Fibroblast of peridontal ligament (primary cell): ENCODE data around the gene TRIML2.
"Not testable (repeated sequence)": the region's sequence is repeated elsewhere in the genome, so short reads cannot be mapped to it uniquely, and the experiment has no call there.

ENCODE experiments used
- DNase-seq: peaks from one replicate; pipeline ENCODE4 v3.0.0-alpha.2; 2010; ENCODE audit errors: extremely low read depth

TRIML2 gene

DNA sequence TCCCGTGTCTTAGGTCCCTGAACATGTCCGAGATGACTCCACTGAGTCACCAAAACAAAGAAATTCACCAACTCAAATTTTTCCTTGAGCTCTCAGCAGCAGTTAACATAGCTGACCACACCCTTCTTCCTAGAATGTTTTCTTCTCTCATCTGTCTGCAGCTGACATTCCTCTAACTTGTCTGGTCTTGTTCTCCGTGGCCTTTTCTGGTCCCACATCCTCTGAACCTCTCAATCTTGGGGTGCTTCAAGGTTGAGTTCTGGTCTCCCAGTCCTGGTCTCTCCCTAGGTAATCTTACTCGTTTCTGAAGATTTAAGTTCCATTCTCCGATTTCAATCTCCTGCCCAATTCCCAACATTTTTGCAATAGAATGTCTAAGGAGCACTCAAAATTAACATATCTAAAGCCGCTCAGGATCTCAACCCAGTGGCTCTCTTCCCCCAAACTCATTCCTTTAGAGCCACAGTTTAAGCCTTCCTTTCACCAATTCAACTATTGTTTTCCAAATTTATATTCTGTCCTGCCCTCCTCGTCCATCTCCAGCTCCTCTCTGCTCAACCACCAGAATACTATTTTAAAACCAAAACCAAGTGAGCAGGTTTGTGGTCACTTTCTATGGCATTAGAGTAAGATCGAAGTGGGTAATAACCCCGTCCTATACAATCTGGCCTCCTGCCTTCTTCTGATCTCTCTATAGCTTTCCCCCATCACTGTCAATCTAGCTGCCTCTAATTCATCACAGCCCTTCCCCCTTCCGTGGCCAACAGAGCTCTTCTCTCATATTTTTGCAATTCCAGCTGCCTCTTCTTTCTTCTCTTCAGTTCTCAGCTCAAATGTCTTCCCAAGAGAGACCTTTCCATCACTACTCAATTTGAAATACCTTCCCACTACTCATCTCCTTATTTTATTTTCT lies 1.2 kb downstream of the TRIML2 start:
- DNase-seq = peak; percentile 46

DNA sequence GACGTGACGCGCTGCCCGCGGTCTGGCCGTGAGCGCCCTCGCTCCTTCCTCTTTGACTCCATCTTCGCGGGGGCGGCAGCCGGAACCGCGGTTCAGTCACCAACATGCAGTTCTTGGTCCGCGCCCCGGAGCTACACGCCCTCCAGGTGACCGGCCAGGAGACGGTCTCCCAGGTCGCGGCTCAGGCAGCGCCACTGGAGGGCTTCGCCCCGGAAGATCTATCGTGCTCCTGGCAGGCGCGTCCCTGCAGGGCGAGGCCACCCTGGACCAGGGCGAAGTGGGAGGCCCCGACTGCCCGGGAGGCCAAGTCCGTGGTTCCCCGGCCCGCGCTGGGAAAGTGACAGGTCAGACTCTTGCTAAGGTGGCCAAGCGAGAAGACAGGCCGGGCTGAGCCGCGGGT lies 2.9 kb downstream of the TRIML2 start:
- no peak for DNase-seq

DNA sequence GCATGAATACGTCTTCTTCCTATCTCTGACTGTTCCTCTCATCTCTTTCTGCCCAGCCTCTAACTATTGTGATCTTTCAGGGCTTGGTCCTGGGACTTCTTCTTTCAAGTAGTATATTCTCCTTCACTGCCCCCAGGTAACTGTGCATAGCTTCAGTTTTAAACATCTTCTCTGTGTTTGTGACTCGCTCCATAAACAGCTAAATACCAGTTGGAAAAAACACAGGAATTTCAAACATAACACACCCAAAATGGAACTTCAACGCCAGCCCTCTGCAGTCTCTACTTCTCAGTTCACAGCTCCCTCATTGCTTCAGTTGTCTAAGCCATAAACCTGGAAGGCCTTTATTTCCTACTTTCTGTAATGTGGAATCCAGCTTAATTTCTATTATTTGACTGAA lies 16.6 kb downstream of the TRIML2 start:
- no peak for DNase-seq

DNA sequence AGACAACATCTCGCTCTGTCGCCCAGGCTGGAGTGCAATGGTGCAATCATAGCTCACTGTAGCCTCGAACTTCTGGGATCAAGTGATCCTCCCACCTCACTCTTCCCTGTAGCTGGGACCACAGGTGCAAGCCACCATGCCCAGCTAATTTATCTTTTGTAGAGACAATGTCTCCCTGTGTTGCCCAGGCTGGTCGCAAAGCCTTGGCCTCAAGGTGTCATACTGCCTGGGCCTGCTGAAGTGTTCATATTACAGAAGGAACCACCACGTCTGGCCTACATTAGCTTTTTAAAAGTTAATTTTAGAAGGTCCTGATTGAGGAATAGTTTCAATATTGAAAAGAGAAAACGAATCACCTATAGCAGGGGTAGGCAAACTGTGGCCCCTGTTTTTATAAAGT lies 22.5 kb downstream of the TRIML2 start:
- DNase-seq = no peak

DNA sequence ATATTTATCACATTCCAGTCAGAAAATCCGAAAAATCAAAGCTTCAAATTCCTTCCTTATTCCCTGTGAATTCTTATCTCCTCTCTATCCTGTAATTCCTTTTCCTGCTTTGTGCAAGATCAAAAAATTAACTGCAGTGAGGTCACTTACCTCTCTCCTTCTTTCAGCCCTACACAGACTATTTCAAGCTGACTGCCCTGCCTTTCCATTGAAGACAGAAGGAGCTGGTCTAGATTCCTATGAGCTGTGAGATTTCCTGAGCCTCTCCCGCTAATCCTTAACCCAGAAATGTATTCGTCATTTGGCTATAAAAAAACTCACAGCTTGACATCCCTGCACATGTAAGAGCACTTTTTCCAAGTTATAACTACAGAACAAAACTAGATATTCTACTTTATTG lies 26.6 kb downstream of the TRIML2 start:
- DNase-seq = no peak

DNA sequence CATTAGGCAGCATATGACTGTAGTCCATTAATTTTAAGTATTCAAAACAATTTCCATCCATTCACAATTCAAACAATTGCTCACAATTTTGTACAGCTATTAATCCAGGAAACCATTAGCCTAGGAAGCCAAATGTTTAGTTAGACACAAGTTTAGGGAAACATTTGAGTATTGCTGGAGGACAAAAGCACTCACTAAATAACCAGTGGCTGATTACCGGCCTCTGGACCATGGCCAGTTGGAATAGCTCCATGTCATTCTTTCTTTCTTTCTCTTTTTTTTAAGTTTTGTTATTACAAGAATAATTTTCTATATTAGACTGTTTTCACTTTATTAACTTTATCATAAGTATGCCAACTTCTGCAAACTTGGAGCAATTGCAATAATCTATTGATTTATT lies 31.3 kb downstream of the TRIML2 start:
- DNase-seq = no peak

DNA sequence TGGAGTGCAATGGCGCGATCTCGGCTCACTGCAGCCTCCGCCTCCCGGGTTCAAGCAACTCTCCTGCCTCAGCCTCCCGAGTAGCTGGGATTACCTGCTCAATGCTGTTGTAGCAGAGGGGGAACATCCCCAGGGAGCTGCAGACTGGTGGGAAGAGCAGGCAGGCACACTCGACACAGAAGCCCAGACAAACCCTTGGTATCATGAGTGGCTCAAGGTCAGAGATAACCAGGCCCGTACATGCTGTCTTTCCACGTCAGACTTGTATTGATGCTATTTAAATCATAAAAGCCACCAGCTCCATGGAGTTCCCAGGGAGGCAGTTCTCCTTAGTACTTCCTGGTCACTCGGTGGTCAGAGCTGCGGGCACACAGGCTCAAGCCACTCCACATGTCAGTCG lies 33.2 kb downstream of the TRIML2 start:
- no peak for DNase-seq

DNA sequence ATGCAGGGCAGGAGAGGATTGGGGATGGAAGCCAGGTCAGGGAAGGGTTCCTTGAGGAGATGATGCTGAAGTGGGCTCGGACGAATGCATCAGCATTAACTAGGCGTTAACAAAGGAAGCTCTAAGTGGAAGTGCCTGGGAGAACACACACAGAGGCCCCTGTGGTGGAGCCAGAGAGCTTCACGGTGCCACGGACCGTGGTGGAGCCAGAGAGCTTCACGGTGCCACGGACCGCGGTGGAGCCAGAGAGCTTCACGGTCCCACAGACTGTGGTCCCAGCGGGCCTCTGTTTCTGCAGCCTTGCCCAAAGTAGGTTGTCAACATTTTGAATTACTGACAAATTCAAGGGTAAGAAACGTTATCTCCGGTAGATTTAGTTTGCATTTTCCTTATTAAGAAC lies 48.3 kb downstream of the TRIML2 start:
- no peak for DNase-seq

DNA sequence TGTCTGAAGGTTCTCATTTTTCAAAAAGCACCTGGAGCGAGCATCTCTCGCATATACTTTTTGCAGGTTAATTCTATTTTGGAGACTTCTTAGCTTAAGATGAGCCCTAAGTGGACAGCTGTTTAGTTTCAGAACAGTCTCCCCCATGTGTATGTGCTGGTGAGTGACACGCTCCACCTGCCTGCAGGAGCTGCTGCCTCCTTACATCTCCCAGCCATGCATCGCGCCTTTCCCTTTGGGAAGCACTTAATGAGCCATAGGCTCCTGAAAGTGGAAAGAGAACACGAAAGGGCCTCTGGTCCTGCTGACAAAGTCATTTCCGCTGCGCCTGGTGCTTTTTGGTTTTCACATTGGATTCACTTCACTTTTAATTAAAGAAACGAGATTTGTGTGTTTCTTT lies 56.1 kb downstream of the TRIML2 start:
- DNase-seq = no peak

DNA sequence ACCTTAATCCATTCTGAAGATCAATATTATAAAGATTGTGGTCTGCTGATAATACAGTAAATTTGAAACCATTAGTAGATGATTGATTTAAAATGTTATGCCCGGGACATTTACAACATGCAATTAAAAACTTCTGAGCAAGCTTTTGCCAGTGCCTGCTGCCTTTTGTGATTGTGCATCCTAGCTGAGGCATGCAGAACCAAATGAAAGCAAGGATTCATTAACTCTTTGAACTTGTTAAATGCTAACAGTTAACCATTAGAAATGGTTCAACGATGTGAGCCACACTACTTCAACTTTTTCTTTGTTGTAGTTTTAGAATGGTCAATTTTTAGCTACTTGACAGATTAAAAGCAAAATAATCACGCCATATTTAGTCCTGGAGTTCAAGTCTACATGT lies 62.7 kb downstream of the TRIML2 start:
- no peak for DNase-seq

DNA sequence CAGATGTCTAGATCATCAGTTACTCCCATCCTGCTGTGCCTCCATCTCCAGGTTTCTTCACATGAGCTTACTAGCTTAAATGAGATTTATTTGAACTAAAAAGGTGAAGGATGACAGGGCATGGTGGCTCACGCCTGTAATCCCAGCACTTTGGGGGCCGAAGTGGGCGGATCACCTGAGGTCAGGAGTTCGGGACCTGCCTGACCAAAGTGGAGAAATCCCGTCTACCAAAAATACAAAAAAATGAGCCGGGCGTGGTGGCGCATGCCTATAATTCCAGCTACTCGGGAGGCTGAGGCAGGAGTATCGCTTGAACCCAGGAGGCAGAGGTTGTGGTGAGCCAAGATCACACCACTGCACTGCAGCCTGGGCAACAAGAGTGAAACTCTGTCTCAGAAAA lies 63.9 kb downstream of the TRIML2 start:
- not testable (repeated sequence) for DNase-seq

DNA sequence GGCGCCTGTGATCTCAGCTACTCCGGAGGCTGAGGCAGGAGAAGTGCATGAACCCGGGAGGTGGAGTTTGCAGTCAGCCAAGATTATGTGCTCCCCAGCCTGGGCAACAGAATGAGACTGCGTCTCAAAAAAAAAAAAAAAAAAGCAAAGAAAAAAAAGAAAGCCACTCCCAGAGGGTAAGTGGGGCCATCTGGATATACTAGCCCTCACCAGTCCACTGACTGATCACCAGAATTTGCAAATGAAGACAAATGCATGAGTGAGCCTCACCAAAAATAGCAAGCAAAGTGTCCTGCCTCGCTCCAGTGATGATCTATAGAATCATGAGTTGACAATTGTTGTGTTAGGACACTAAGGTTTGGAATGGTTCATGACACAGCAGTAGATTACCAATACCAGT lies 66.2 kb downstream of the TRIML2 start:
- DNase-seq = no peak

DNA sequence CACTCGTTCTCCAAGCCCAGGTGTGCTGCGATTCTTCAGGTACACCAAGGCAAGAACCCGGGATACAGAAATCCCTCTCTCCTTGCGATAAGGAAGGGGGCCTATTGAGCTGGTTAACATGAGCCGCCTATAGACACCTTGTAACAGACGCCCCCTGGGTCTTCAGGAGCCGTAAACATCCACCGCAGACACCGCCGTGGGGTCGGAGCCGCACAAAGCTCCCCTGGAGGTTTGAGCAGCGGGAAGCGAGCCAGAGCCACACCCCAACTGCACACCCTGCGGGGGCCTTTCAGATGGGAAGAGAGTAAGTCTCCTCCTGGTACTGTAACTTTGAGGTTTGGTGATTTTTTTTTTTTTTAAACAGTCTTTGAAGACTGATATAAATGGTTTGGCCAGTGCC lies 67.2 kb downstream of the TRIML2 start:
- no peak for DNase-seq

DNA sequence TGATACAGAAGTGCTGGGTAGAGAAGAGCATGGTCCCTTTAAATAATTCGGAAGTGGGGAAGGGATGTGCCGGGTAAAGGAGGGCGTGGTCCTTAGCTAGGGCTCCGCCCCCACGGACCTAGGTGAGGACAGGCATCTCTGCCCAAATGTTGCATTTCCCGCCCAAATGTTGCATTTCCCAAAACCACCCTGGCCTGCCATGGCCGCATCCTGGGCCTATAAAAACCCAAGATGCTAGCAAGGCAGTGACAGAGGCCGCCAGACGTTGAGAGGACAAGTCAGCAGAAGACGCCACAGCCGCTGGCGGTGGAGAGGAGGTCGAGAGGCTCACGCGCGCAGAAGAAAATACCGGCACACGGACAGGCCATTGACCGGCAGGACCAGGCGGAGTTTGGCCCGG lies 67.7 kb downstream of the TRIML2 start:
- no peak for DNase-seq
